Measurements from ENCODE around the gene ZNF254.

- TF ChIP-seq POLR2AphosphoS5 (IDR thresholded peaks at IDR 0.05; ENCODE audit: low read depth, low read length) (no peak), FOXP2 (optimal IDR thresholded peaks at IDR 0.05; ENCODE audit: borderline replicate concordance, extremely low read depth, extremely low read length, insufficient read depth) (no peak), TAF1 (IDR thresholded peaks at IDR 0.05; ENCODE audit: borderline replicate concordance, insufficient read depth, low read length) (no peak)
Measured at GRCh38 chr19:24051516-24051915, 35.5 kb upstream of the ZNF254 start.

Measured in PFSK-1 (cell line).